Right lobe of liver (tissue), 6 donors: ENCODE data around the gene PHOSPHO1. TPM values are rescaled to one million over a fixed set of nuclear protein-coding genes. Genes with fewer than 3 reads are reported as not detected.
"Not testable (repeated sequence)": the region's sequence is repeated elsewhere in the genome, so short reads cannot be mapped to it uniquely, and the experiment has no call there.

Experiments
- ATAC-seq, 4 donors: fragments of 200-7000 bp; cut with Tn5 transposase; one replicate each; pipeline ENCODE4 v1.9.1; 2020; ENCODE audit warnings: mild to moderate bottlenecking in 4 of 4, moderate library complexity in 4 of 4
- DNase-seq, 3 donors: peaks; one replicate each; pipeline ENCODE4 v3.0.0-alpha.2; 2020
- H3K27ac ChIP-seq, 3 donors: fragments of 200-600 bp; one replicate each; pipeline ENCODE4 v1.8.0; 2022
- H3K27me3 ChIP-seq, 2 donors: fragments of 200-600 bp; one replicate each; pipeline ENCODE4 v1.8.0; 2022
- H3K36me3 ChIP-seq, 4 donors: fragments of 200-600 bp; sonication (generic) in 1 of 4; one replicate each; pipeline versions ENCODE4 v1.5.1 to v1.8.0; 2017 to 2022; ENCODE audit warnings: control low read depth in 1 of 4
- H3K4me1 ChIP-seq, 4 donors: fragments of 200-600 bp; sonication (generic) in 1 of 4; one replicate each; pipeline versions ENCODE4 v1.5.1 to v1.8.0; 2017 to 2022; ENCODE audit warnings: control low read depth in 1 of 4
- H3K4me3 ChIP-seq, 3 donors: fragments of 200-600 bp; one replicate each; pipeline ENCODE4 v1.8.0; 2022
- H3K9me3 ChIP-seq, 4 donors: fragments of 200-600 bp; sonication (generic) in 1 of 4; one replicate each; pipeline versions ENCODE4 v1.5.1 to v1.8.0; 2017 to 2022; ENCODE audit warnings: control low read depth in 1 of 4
- CTCF ChIP-seq, 4 donors: fragments of 200-600 bp in 3 of 4; fragments of 450-650 bp in 1 of 4; IDR thresholded peaks; one replicate each; pipeline versions ENCODE4 v1.5.1 to v1.8.0; 2016 to 2022; ENCODE audit warnings: antibody characterized with exemption in 4 of 4, mild to moderate bottlenecking in 2 of 4
- POLR2A ChIP-seq: fragments of 450-650 bp; IDR thresholded peaks from one replicate; pipeline ENCODE4 v1.6.1; 2017; ENCODE audit warnings: antibody characterized with exemption, mild to moderate bottlenecking
- WGBS: methylation state at CpG from one replicate; pipeline ENCODE4 v1.1.6; 2018; ENCODE audit warnings: low coverage, low lambda C conversion rate; ENCODE audit not compliant: insufficient coverage; ENCODE audit errors: missing lambda C conversion rate; 5-methylcytosine and 5-hydroxymethylcytosine counted together
- intact Hi-C, 2 donors: fragments of 100-400 bp; cut with DNase I; formaldehyde crosslinking; loops; one replicate each; pipeline versions ENCODE4 v1.11.2 to v1.14.1; 2022
- long read RNA-seq: library from polyadenylated mRNA; unstranded; transcript quantifications from one replicate; pipeline ENCODE4 v2.0.0, GENCODE V29; 2019
- total RNA-seq, 6 experiments: library from RNA; depleted of rRNA in 2 of 6; stranded (reverse); fragments of >200 nt in 2 of 6; fragmentation: NEBNext Ultra II Directional in 3 of 6; extraction: Animal tissue kit (Norgen Biotek cat#: 25700) in 3 of 6; gene quantifications; one replicate each; pipeline versions ENCODE4 v1.1.0 to v1.2.4, GENCODE V29; 2016 to 2023
- donor health status: DM: no; HTN: yes; CAD: no.
- donor health status: DM: no; HTN: no; CAD: no.
- donor health status: DM: no; HTN: no; CAD: no.
- donor health status: DM: no; HTN: yes; CAD: no.
- donor health status: DM: no; HTN: yes; CAD: no.

The PHOSPHO1 gene
- under 1 TPM in 4 of 6 experiments, not detected in 2; 0.16 to 0.71 (median 0.41) TPM for total RNA-seq
- long read RNA-seq: 0 reads

- DNase-seq (peak; percentile 81 to 86 (median 85)), ATAC-seq (peak; percentile 77 to 88 (median 84))
- 12% methylated on average over 14 of the region's 58 CpGs for WGBS
- TF ChIP-seq POLR2A: no peak
- no peak for TF ChIP-seq CTCF (IDR thresholded peaks at IDR 0.05)
- Histone ChIP-seq H3K4me1 (peaks cover 0 to 11% (median 0%) of the 10 kb centered on the region in 4 donors), H3K36me3 (no peaks in the 10 kb centered on the region), H3K9me3 (no peaks in the 10 kb centered on the region), H3K4me3 (peak within 1 kb of the TSS; percentile 35 to 49 (median 41)), H3K27ac (peak within 1 kb of the TSS in 1 of 3 donors; percentile 40), H3K27me3 (no peaks in the 10 kb centered on the region)
- intact Hi-C loops: no loop called here
Observed at GRCh38 chr17:49230636-49231562, at the start of gene PHOSPHO1. Gene PHOSPHO1, minus strand, starts transcription at chr17:49230787. Its CDS starts 4,096 bp downstream, at chr17:49226691.

- ATAC-seq (no peak), DNase-seq (peak in 2 of 3 donors; percentile 11 to 25)
- H3K4me3 ChIP-seq: no peak overlapping the region
- H3K36me3 ChIP-seq: no peaks in the 10 kb centered on the region
- TF ChIP-seq CTCF (IDR thresholded peaks at IDR 0.05): no peak
- no peak for TF ChIP-seq POLR2A
- intact Hi-C loops: no loop called here
- 96% methylated on average over 4 of the region's 5 CpGs for WGBS
- H3K27ac ChIP-seq: no peak overlapping the region
- no peaks in the 10 kb centered on the region for H3K4me1 ChIP-seq
- H3K9me3 ChIP-seq: no peaks in the 10 kb centered on the region
- no peaks in the 10 kb centered on the region for H3K27me3 ChIP-seq
Observed at GRCh38 chr17:49280061-49280460, 49.5 kb upstream of the PHOSPHO1 start.

GRCh38 chr17:49279263-49280015 lies 48.9 kb upstream of the PHOSPHO1 start:
- H3K27ac ChIP-seq, H3K27me3 ChIP-seq, intact Hi-C loops, H3K4me3 ChIP-seq, H3K36me3 ChIP-seq, ATAC-seq, H3K9me3 ChIP-seq, H3K4me1 ChIP-seq: not testable (repeated sequence)
- WGBS: 71% methylated on average over 8 of the region's 11 CpGs
- peak in 2 of 3 donors; percentile 3 to 5 for DNase-seq

GRCh38 chr17:49278076-49278475 lies 47.5 kb upstream of the PHOSPHO1 start:
- intact Hi-C loops: no loop called here
- ATAC-seq (no peak), DNase-seq (peak in 2 of 3 donors; percentile 19 to 24)
- H3K27me3 ChIP-seq: no peaks in the 10 kb centered on the region
- H3K27ac ChIP-seq: no peak overlapping the region
- TF ChIP-seq POLR2A (no peak), CTCF (IDR thresholded peaks at IDR 0.05) (no peak)
- no peak overlapping the region for H3K4me3 ChIP-seq
- no peaks in the 10 kb centered on the region for H3K4me1 ChIP-seq
- H3K36me3 ChIP-seq: no peaks in the 10 kb centered on the region
- WGBS: 37% methylated on average over 3 of the region's 3 CpGs
- no peaks in the 10 kb centered on the region for H3K9me3 ChIP-seq
